Coronary artery (tissue), 2 donors: ENCODE measurements around the gene ADAMTS7.
"Not testable (repeated sequence)": the region's sequence is repeated elsewhere in the genome, so short reads cannot be mapped to it uniquely, and the experiment has no call there.

ENCODE experiments used
- DNase-seq: peaks from one replicate; pipeline ENCODE4 v3.0.0-alpha.2; 2017; ENCODE audit warnings: low spot score
- H3K27ac ChIP-seq, 2 donors: fragments of 200-600 bp; sonication (generic); one replicate each; pipeline ENCODE4 v1.5.1; 2016 to 2019
- H3K4me3 ChIP-seq: fragments of 200-600 bp; sonication (generic); 2 replicates; pipeline ENCODE4 v1.5.1; 2016; ENCODE audit warnings: mild to moderate bottlenecking, moderate library complexity
- TF ChIP-seq, protein P1 (sequence below): fragments of 200-600 bp; sonication (generic); IDR thresholded peaks from one replicate; pipeline ENCODE4 v1.5.1; 2019; ENCODE audit warnings: antibody characterized with exemption

The ADAMTS7 gene

DNA sequence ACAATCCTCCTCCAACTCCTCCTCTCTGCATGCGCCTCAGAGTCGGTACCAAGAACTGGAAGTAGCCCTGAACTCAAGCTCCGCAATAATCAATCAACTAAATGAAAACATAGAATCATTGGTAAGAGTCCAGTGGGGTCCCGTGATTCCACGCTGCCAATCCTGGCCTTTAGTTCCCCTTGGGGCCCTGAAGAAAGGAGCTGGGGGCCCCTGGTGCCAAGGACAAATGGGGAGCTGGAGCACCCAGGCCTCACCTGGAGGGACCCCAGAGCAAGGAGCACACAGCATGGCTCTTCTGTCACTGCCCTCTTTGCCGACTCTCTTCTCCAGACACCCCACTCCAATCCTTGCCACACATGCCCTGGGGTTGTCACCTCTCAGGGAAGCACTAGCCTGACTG is 80.3 kb downstream of the ADAMTS7 start:
- H3K27ac ChIP-seq = no peak overlapping the region
- TF ChIP-seq, protein P1, sequence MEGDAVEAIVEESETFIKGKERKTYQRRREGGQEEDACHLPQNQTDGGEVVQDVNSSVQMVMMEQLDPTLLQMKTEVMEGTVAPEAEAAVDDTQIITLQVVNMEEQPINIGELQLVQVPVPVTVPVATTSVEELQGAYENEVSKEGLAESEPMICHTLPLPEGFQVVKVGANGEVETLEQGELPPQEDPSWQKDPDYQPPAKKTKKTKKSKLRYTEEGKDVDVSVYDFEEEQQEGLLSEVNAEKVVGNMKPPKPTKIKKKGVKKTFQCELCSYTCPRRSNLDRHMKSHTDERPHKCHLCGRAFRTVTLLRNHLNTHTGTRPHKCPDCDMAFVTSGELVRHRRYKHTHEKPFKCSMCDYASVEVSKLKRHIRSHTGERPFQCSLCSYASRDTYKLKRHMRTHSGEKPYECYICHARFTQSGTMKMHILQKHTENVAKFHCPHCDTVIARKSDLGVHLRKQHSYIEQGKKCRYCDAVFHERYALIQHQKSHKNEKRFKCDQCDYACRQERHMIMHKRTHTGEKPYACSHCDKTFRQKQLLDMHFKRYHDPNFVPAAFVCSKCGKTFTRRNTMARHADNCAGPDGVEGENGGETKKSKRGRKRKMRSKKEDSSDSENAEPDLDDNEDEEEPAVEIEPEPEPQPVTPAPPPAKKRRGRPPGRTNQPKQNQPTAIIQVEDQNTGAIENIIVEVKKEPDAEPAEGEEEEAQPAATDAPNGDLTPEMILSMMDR = no peak
- no peak overlapping the region for H3K4me3 ChIP-seq
- DNase-seq = no peak

DNA sequence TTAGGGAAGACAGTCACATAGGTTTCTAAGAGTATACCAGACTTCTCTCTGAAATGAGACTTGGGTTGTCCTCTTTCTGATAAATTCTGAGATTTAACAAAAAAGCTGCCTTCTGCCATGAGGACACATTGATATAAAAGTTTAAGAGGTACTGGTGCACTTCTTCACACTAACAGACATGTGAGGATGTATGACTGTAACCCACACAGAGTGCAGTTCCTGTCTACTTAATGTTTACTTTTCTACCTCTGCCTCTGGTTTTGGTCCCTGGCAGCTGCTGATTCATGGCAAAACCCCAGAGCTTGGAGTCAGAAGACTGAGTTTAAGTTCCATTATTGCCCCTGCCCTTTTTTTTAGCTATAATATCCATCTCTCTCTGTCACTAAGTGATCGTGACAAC is 82.8 kb downstream of the ADAMTS7 start:
- H3K4me3 ChIP-seq, H3K27ac ChIP-seq, DNase-seq: not testable (repeated sequence)

DNA sequence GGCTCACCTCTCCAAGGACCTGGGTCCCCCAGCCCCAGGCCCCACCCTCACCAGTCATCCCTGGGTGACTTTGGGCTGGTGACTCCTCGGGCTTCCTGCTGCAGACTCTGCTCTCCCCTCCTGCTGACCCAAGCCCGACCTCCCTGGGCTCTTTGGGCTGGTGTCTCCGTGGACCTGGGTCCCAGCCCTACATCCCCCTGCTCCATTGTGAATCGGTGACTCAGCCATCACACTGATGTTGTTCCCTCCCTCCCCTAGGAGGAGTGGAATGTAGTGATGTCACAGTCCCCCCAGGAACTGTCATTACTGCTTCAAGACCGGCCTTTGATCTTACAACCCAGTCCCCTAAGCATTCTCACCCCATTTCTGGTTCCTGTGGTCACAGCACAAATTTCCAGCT is 83.7 kb downstream of the ADAMTS7 start:
- TF ChIP-seq, protein P1 = no peak
- no peak overlapping the region for H3K4me3 ChIP-seq
- no peak overlapping the region for H3K27ac ChIP-seq
- DNase-seq = no peak

DNA sequence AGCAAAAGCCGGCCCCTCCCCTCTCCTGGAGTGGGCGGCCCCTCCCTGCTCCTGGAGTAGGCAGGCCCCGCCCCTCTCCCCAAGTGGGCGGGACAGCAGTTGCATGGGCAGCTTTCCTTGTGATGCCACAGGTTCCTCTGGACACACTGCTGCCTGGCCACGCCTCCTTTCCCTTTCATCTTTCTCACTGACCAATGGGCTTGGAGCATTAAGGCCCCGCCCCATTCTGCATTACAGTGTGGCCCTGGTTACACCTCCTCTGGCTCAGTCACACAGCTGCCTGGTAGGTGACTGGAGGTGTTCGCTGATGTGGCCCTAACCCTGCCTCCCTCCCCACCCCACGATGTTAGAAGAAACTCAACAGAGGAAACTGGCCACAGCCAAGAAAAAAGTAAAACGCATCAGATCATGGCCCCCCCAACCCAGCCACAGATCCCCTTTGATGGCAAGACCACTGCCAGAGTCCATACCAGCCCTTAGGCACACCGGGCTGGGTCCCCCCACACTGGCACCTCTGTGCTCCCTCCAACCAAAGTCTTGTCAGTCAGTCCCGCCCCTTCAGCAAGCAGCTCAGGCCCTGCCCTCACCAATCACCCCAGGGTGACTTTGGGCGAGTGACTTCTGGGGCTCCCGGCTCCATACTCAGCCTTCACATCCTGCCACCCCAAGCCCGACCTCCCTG is 84.3 kb downstream of the ADAMTS7 start:
- Histone ChIP-seq H3K27ac (no peak overlapping the region), H3K4me3 (no peak overlapping the region)
- TF ChIP-seq, protein P1 = no peak
- DNase-seq = peak; percentile 57

DNA sequence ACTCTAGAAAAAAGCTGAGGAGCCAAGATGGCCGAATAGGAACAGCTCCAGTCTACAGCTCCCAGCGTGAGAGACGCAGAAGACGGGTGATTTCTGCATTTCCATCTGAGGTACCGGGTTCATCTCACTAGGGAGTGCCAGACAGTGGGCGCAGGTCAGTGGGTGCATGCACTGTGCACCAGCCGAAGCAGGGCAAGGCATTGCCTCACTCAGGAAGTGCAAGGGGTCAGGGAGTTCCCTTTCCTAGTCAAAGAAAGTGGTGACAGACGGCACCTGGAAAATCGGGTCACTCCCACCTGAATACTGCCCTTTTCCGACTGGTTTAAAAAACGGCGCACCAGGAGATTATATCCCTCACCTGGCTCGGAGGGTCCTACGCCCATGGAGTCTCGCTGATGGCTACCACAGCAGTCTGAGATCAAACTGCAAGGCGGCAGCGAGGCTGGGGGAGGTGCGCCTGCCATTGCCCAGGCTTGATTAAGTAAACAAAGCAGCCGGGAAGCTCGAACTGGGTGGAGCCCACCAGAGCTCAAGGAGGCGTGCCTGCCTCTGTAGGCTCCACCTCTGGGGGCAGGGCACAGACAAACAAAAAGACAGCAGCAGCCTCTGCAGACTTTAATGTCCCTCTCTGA is 91.3 kb downstream of the ADAMTS7 start:
- not testable (repeated sequence) for DNase-seq, H3K27ac ChIP-seq, H3K4me3 ChIP-seq

DNA sequence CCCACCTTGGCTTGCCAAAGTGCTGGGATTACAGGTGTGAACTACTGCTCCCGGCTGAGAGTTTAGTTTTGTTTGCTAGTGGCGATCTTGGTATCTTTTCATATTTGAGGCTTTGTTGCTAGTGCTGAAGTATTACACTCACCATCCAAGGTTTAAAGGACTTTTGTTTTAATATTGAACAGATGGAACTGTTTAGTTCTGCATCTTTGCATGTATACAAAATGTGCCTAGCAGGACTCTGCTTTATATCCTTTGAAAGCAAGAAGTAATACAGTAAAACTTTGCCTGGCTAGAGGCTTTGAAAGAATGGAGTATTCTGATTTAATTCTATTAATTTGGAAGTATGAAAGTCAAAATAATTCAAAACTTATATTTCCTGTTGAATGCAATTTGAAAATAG is 92.4 kb downstream of the ADAMTS7 start:
- TF ChIP-seq, protein P1 = no peak
- no peak overlapping the region for H3K4me3 ChIP-seq
- no peak overlapping the region for H3K27ac ChIP-seq
- no peak for DNase-seq

DNA sequence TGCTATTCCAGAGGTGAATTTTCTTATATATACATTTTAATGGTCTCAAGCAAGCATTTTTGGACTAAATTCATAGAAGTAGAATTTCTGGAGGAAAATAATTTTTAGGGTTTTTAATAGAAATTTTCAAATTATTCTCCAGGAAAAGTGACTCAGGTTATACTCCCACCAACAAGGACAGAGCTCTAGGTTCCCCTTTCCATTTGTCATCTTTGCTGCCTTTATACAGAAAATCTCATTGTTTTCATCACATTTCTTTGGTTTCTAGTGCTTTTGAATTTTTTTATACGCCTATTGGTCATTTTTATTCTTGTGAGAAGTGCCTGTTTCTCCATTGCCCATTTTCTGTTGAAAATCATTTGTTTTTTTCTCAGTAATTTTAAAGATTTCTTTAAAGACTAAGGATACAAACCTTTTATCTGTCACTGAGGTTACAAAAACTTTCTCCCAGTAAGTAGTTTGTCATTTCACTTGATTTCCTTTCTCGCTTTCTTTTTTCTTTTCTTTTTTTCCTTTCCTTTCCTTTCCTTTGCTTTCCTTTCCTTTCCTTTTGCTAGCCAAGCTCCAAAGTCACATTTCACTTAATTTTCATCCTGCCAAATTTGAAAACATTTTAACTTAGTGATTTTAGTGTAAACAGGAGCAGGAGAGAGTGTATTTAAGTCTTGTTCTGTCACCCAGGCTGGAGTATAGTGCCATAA is 93.2 kb downstream of the ADAMTS7 start:
- H3K4me3 ChIP-seq = no peak overlapping the region
- H3K27ac ChIP-seq = no peak overlapping the region
- no peak for DNase-seq
- TF ChIP-seq, protein P1 = no peak

DNA sequence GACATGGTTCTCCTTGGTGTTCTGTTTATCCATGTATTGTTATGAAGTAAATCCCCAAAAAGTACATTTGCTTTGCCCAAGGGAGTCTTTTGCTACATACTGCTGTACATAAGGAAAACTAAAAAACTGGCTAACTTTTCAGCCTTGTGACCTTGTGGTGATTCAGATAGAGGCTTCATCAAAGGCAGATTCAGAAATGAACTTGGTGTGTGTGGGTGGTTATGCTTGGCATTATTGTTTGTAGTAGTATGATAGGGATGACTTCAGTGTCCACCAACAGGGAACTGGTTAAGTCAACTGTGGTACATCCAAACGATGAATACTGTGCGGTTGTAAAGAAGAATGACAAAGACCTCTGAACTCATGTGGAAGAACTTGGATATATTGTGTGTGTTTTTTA is 94.6 kb downstream of the ADAMTS7 start:
- DNase-seq = no peak
- Histone ChIP-seq H3K4me3 (no peak overlapping the region), H3K27ac (no peak overlapping the region)
- TF ChIP-seq, protein P1 = no peak
